ENCODE measurements around the gene RSAD1.
"Not testable (repeated sequence)": the region's sequence is repeated elsewhere in the genome, so short reads cannot be mapped to it uniquely, and the experiment has no call there.

Gene RSAD1

GRCh38 chr17:50473901-50474300 is 4.8 kb upstream of the RSAD1 start:
- DNase-seq, result no peak

GRCh38 chr17:50474523-50474922 is 4.1 kb upstream of the RSAD1 start:
- no peak for DNase-seq

GRCh38 chr17:50475362-50475761 is 3.3 kb upstream of the RSAD1 start:
- no peak for DNase-seq

GRCh38 chr17:50475775-50476544 is 2.7 kb upstream of the RSAD1 start:
- not testable (repeated sequence) for DNase-seq

- no peak for DNase-seq
These were observed 1.9 kb upstream of the RSAD1 start for GRCh38 chr17:50476545-50477315.

GRCh38 chr17:50477976-50478375 is 684 bp upstream of the RSAD1 start:
- no peak for DNase-seq

GRCh38 chr17:50479522-50480141 is 972 bp downstream of the RSAD1 start:
- peak; percentile 64 for DNase-seq

- DNase-seq, result no peak
These were observed 1.6 kb downstream of the RSAD1 start for GRCh38 chr17:50480142-50480764.

- DNase-seq, result no peak
These were observed 2.3 kb downstream of the RSAD1 start for GRCh38 chr17:50480854-50481490.

- no peak for DNase-seq
These were observed 3.0 kb downstream of the RSAD1 start for GRCh38 chr17:50481648-50482047.

GRCh38 chr17:50482110-50482509 is 3.5 kb downstream of the RSAD1 start:
- no peak for DNase-seq

GRCh38 chr17:50482516-50482915 is 3.9 kb downstream of the RSAD1 start:
- DNase-seq, result peak; percentile 65

GRCh38 chr17:50483266-50483665 is 4.6 kb downstream of the RSAD1 start:
- no peak for DNase-seq

GRCh38 chr17:50484386-50485155 is 5.9 kb downstream of the RSAD1 start:
- DNase-seq, result no peak

GRCh38 chr17:50487213-50488096 is 8.8 kb downstream of the RSAD1 start:
- DNase-seq, result no peak

GRCh38 chr17:50488880-50489279 is 10.2 kb downstream of the RSAD1 start:
- no peak for DNase-seq

- no peak for DNase-seq
These were observed 12.8 kb downstream of the RSAD1 start for GRCh38 chr17:50491505-50491904.

- no peak for DNase-seq
These were observed 13.6 kb downstream of the RSAD1 start for GRCh38 chr17:50492214-50492613.

- no peak for DNase-seq
These were observed 15.1 kb downstream of the RSAD1 start for GRCh38 chr17:50493744-50494143.

GRCh38 chr17:50495217-50495823 is 16.7 kb downstream of the RSAD1 start:
- no peak for DNase-seq

GRCh38 chr17:50495918-50496317 is 17.3 kb downstream of the RSAD1 start:
- no peak for DNase-seq
